NCI-H1105 (cell line): ENCODE results near the gene LIMA1.
"Not testable (repeated sequence)": the region's sequence is repeated elsewhere in the genome, so short reads cannot be mapped to it uniquely, and the experiment has no call there.

ENCODE experiments used
- DNase-seq: peaks from one replicate; lab custom pipeline; 2025; lab: John Stamatoyannopoulos, UW

The LIMA1 gene

DNA sequence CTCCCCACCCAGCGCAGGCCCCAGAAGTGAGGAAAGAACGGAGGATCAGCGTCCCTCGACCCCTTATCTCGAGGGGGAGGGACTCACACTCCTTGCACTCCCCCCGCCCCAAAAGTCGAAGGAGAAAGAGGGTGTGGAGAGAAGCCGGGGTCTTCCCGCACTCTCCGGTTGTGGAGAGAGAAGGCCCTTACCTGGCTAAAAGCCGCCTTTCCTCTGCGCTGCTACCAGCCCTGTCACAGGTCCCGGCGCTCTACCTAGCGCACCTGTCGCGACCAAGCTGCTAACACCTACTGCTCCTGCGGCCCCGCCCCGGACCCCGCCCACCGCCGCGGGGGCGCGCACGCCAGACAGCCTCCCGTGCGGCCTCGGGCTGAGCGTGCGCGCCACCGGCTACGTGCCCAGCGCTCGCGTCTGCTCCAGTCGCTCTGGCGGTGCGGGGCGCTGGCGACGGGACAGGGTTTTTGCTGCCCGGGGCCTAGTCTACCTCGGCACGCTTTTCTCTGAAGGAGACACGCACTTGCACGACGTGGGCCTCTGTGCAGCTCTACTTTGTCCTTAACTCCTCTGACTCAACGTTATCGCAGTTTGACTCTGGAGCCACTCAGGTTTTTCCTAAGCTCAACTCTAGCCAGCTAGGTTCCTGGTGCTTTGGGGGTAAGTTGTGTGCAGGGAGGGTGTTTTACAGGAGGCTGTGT, at the start of gene LIMA1:
Gene LIMA1 (minus strand): TSS at position 292 of the 695 bp plus-strand sequence. CDS start 34,769 bp downstream, outside the sequence.
- peak; percentile 79 for DNase-seq

DNA sequence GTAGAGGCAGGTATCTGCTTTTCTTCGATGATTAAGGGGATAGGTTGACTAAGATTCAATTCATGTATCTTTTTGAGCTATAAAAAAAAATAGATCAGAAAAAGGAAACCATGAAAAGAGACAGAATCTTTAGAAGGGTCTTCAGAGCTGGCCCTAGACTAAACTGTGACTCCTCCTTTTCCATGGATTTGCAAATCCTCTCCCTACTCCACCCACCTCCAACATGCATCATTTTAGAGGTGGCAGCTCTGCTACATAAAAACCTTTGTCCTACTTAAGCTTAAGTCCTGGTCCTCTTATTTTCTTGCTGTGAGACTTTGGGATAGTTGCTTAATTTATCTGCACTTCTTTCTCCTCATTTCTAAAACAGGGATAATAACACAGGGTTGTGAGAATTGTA, 48.4 kb upstream of the LIMA1 start:
- DNase-seq: no peak

DNA sequence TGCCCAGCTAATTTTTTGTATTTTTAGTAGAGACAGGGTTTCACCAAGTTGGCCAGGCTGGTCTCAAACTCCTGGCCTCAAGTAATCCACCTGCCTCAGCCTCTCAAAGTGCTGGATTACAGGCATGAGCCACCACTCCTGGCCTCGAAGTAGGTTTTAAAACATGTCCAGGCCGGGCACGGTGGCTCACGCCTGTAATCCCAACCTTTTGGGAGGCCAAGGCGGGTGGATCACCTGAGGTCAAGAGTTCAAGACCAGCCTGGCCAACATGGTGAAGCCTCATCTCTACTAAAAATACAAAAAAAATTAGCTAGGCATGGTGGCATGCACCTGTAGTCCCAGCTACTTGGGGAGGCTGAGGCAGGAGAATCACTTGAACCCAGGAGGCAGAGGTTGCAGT, 45.3 kb upstream of the LIMA1 start:
- DNase-seq: not testable (repeated sequence)

DNA sequence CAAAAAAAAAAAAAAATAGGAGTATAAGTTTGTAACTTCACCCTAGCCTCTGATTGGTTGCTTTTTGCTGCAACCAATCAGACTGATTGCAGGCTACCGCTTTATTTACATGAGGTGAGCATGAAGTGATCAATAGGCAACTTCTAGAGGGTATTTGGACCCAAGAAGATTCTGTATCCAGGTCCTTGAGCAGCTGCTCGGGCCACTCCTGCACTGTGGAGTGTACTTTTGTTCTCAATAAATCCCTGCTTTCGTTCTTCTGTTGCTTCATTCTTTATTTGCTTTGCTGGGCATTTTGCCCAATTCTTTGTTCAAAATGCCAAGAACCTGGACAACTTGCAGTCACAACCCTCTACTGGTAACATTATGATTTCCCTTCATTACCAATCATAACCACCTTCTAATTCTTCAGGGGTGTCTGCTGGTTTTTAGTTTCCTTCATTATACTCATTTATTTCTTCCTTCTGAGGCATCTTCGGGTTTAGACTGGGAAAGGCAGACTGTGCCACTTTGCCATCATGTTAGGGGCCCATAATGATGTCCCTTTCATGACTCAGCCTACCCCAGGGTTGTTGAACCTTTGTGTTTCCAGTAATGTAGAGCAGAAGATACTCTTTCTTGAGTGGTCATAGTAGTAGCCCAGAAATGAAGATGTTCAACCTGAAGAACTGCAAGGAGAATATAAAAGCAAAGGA, 43.4 kb upstream of the LIMA1 start:
- DNase-seq: peak; percentile 29

DNA sequence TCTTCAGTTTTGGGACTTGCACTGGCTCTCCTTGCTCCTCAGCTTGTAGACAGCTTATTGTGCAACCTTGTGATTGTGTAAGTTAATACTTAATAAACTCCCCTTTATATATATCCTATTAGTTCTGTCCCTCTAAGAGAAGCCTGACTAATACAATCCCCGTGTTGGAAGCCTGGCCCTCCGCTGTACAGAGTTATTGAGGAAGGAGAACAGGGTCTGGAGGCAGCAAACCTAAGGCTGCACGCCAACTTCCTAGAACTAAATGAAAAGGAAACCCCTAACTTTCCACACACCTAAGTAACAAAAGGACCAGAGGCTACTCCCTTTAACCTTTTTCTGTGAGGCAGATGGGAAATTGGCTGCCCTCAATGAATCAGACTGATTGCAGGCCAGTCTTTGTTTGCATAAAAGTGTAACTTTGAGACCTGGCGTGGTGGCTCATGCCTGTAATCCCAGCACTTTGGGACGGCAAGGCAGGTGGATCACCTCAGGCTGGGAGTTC, 42.6 kb upstream of the LIMA1 start:
- no peak for DNase-seq

DNA sequence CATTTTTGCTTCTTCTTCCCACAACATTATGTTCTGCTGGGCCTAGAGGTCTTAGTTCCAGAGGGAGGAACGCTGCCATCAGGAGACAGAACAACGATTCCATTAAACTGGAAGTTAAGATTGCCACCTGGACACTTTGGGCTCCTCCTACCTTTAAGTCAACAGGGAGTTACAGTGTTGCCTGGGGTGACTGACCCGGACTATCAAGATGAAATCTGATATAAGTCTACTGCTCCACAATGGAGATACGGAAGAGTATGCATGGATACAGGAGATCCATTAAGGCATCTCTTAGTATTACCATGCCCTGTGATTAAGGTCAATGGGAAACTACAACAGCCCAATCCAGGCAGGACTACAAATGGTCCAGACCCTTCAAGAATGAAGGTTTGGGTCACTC, 41.5 kb upstream of the LIMA1 start:
- DNase-seq: not testable (repeated sequence)

DNA sequence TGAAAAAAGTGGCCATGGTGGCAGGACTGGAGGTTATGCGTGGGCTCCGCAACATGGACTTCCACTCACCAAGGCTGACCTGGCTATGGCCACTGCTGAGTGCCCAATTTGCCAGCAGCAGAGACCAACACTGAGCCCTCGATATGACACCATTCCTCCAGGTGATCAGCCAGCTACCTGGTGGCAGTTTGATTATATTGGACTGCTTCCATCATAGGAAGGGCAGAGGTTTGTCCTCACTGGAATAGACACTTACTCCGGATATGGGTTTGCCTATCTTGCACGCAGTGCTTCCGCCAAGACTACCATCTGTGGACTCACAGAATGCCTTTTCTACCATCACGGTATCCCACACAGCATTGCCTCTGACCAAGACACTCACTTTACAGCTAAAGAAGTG, 40.8 kb upstream of the LIMA1 start:
- not testable (repeated sequence) for DNase-seq

DNA sequence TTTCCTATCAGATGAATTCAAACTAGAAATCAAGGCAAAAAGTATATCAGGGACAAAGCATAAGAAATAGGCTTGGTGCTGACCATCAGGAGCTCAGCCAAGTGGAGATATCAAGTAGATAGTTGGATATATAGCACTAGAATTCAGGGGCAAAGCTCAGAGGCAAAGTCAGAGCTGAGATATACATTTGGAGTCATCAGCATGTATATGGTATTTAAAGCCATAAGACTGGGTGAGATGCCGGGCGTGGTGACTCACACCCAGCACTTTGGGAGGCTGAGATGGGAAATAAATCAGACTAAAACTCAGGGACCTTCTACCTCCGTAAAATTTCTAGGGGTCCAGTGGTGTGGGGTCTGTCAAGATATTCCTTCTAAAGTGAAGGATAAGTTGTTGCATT, 38.9 kb upstream of the LIMA1 start:
- DNase-seq: no peak

DNA sequence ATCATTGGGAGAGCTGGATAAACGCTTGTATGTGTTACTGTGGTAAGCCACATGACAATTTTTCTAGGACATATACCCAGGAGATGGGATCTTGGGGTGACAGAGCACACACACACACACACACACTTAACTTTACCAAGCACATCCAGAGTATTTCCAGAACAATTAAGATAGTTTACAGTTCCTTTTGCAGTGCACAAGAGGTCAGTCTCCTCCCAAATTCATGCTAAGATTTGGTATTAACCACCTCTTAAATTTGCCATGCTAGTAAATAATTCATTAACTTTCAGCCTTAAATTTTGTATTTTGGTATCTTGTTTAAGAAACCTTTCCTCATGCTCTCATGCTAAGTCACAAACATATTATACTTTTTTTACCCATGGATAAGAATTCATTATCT, 33.9 kb upstream of the LIMA1 start:
- DNase-seq: no peak

DNA sequence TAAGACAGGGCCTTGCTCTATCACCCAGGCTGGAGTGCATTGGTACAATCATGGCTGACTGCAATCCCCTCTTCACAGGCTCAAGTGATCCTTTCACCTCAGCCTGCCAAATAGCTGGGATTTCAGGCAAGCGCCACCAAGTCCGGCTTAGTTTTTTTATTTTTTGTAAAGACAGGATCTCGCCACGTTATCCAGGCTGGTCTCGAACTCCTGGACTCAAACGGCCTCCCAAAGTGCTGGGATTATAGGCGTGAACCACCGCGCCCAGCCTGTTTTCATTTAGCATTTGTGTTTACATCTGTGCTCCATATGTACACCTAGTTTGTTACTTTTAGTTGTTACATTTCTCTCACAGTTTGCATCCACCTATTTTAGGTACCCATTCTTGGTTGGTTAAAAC, 32.5 kb upstream of the LIMA1 start:
- no peak for DNase-seq

DNA sequence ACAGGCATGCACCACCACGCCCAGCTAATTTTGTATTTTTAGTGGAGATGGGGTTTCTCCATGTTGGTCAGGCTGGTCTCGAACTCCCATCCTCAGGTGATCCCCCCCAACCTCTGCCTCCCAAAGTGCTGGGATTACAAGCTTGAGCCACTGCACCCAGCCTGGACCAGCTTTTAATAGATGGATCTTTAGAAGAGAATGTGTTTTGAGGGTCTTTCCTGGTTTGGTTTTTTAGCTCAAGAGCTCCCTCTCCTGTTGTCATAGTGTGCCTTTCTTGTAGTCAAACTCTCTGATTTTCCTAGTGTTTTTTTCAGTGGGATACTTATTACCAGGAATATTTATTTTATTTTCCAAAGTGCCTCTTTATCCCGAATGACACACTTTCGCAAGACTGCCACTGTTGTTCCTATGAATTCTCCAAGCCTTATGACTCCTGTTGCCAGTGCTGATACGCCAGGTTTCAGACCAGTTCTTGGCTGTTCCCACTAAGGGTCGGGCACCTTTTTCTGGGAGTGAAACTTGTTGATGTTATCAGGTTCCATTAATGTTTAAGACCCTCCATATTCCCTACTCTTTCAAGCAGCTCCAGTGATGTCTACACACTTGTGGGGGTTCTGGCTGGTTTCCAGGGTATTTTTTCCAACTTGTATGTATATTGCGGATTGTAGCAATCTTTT, 31.5 kb upstream of the LIMA1 start:
- no peak for DNase-seq

DNA sequence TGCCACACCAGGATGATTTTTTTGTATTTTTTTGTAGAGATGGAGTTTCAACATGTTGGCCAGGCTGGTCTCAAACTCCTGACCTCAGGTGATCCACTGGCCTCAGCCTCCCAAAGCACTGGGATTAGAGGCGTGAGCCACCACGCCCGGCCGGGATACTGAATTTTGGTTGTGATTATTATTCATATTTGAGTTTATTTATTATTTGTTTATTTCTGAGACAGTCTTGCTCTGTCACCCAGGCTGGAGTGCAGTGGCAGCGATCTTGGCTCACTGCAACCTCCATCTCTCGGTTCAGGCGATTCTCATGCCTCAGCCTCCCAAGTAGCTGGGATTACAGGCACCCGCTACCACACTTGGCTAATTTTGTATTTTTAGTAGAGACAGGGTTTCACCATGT, 30.7 kb upstream of the LIMA1 start:
- not testable (repeated sequence) for DNase-seq

DNA sequence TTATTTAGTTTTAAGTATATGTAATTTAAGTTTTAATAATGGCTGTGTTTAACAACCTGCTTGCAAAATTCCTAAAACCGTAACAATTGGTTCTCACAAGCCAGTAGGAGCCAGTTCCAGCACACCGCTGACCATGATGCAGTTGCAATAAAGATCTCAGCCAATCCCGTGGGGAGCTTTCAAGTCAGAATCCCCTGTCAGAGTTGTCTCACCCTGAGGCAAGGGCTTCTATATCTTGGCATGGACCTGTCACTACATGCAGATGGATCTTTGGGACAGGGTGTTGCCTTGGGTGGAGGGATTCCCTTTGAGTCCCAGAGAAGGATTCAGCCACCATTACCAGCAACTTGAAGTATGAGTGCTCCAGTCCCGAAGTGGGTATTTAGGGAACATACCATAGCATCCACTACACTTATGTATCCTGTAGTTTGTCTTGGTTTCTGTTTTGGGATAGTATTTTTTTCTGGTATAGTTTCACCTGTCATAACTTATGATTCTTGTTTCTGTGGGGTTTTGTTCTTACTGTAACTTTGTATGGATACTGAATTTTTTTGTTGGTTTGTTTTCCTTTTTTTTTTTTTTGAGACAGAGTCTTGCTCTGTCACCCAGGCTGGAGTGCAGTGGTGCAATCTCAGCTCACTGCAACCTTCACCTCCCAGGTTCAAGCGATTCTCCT, 30.1 kb upstream of the LIMA1 start:
- no peak for DNase-seq

DNA sequence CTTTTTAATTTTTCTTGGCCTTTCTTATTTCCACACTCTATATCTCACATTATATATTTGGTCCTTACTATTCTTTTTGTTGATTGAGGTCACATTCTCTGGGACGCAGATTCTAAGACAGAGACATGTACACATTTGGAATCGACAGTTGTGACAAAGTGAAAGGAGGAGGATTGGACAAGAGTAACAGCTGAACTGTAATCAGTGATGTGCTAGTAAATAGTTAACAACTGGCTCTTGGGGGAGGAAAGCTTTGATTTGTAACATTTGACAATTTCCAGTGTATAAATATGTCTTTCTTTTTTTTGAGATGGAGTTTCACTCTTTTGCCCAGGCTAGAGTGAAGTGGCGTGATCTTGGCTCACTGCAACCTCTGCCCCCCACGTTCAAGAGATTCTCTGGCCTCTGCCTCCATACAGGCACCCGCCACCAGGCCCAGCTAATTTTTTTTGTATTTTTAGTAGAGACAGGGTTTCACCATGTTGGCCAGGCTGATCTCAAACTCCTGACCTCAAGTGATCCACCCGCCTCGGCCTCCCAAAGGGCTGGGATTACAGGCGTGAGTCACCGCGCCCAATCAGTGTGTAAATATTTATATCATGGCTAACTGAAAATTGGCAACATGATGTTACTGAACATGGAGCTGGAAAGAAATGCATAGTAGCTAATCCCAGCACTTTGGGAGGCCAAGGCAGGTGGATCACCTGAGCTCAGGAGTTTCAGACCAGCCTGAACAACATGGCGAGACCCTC, 28.7 kb upstream of the LIMA1 start:
- DNase-seq: not testable (repeated sequence)

DNA sequence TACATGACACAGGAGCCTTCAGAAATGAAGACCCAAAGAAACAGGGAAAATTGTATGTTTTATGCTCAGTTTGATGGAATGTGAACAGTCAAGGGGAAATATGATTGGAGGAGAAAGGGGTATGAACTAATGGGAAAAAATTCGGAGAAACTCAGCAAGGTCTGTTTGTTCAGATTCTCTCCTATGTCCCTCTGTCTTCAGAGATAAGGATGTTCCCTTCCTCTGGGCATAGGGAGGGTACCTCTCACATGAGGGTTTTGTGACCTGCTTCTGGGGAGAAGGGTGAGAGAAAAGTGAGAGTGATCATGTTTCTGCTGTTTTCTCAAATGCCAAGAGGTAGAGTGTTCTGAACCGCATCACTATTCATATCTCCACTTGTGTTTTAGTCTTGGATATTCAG, 26.6 kb upstream of the LIMA1 start:
- no peak for DNase-seq

DNA sequence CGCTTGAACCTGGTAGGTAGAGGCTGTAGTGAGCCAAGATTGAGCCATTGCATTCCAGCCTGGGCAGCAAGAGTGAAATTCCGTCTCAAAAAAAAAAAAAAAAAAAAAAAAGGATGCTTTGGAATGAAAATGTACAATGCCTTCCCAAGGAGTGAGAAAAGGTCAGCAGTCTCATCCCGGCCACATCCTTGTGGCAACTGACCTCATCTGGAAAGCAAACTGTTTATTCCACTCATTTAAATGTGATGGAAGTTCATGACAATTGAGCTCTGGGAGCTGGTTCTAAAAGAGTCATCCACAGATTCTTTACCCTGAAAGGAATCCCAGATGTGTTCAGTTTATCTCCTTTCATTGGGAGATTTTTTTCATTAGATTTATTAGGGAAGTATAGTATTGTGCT, 19.4 kb upstream of the LIMA1 start:
- no peak for DNase-seq

DNA sequence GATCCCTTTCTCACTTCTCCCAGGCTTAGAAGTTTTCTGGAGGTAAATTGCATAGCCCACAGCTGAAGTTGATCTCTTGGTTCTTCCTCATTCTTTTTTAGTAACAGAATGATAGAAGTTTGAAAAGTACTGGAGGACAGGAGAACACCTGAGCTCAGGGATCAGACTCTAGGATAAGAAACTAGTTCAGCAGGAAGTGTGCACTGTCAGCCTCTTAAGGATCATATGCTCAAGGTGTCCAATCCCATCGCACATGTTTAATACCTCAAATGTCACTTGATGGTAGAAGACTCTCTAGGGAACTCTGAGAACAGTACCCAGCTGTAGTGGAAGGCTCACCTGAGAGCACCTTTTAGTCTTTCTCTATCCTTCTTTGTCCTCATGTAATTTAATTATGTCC, 14.7 kb upstream of the LIMA1 start:
- no peak for DNase-seq

DNA sequence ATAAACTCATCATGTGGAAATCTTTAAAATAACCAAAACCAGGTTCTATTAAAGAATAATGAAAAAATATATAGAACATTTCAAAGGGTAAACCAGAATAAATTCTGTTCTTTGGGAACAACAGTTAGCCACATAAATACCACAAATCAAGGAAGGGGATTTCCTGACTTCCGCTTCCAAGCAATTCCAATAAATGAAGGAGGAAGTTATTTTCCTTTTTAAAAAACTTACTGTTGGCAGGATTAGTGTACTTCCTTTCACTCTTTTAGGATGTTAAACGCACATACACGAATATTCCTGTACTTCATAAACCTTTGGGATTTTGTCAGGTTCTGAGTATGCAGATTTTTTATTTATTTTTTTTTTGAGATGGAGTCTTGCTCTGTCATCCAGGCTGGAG, 13.7 kb upstream of the LIMA1 start:
- no peak for DNase-seq

DNA sequence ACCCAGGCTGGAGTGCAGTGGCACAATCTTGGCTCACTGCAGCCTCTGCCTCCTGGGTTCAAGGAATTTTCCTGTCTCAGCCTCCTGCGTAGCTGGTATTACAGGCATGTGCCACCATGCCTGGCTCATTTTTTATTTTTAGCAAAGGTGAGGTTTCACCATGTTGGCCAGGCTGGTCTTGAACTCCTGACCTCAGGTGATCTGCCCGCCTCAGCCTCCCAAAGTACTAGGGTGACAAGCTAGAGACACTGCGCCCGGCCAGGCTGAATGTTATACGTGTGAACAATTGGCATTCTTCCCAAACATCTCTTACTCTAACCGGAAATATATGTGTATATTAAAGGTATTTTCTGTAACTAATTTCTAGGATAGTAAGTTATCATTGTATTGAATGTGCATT, 13.2 kb upstream of the LIMA1 start:
- no peak for DNase-seq

DNA sequence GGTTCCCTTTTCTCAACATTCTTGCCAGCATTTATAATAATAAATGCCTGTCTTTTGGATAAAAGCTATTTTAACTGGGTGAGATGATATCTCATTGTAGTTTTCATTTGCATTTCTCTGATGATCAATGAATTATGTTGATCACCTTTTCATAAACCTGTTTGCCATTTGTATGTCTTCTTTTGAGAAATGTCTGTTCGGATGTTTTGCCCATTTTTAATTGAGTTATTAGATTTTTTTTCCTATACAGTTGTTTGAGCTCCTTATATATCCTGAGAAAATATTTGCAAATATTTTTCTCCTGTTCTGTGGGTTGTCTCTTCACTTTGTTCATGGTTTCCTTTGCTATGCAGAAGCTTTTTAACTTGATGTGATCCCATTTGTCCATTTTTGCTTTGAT, 8.1 kb upstream of the LIMA1 start:
- DNase-seq: no peak

DNA sequence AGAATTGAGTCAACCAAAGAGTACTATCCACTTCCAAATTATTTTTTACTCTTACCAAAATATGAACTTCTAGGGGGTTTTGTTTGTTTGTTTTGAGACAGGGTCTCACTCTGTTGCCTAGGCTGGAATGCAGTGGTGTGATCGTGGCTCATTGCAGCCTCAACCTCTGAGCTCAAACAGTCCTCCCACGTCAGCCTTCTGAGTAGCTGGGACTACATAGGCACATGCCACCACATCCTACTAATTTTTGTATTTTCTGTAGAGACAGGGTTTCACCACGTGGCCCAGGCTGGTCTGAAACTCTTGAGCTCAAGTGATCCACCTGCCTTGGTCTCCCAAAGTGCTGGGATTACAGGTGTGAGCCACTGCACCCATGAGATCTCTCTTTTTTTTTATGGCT, 7.4 kb upstream of the LIMA1 start:
- not testable (repeated sequence) for DNase-seq

DNA sequence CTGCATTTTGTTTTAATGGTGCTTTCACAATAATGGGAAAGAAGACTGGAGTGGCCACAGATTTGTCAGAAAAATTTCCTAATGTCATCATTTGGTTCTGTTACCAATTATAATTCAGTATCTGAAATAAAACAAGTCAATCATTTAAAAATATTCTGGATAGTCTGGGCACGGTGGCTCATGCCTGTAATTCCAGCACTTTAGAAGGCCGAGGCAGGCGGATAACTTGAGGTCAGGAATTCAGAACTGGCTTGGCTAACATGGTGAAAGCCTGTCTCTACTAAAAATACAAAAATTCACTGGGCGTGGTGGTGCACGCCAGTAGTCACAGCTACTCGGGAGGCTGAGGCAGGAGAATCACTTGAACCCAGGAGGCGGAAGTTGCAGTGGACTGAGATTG, 4.0 kb upstream of the LIMA1 start:
- no peak for DNase-seq
